ENCODE data around the gene RUNX2.

Gene RUNX2

DNA sequence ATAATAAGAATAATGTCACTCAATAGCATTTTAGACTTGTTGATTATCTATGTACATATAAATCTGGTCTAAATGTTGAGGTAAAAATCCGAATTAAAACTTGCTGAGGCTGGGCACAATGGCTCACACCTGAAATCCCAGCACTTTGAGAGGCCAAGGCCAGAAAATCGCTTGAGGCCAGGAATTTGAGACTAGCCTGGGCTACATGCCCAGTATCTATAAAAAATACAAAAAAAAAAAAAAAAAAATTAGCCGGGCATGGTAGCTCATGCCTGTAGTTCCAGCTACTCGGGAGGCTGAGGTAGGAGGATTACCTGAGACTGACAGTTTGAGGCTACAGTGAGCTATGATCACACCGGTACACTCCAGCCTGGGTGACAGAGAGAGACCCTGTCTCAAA lies 83.8 kb downstream of the RUNX2 start:
- no peak for DNase-seq (ENCODE audit: low read depth)

DNA sequence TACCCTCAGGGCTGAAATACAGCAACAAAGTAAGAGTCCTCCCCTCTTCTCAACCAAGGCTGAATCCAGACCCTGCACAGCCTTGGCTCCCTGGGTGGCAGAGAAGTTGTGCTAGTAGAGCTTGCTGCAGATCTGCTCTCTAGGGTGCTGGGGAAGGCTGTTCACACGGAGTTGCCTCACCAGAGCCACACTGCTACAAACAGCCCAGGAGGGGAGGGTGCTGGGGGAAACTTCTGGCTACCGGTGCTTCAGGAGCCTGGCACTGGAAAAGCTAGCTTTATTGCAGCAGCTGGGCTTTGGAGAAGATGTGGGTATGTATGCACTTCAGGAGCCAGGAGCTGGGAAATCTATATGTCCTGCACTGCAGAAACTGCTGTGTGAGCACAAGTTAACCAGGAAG lies 87.2 kb downstream of the RUNX2 start:
- no peak for DNase-seq (ENCODE audit: low read depth)

DNA sequence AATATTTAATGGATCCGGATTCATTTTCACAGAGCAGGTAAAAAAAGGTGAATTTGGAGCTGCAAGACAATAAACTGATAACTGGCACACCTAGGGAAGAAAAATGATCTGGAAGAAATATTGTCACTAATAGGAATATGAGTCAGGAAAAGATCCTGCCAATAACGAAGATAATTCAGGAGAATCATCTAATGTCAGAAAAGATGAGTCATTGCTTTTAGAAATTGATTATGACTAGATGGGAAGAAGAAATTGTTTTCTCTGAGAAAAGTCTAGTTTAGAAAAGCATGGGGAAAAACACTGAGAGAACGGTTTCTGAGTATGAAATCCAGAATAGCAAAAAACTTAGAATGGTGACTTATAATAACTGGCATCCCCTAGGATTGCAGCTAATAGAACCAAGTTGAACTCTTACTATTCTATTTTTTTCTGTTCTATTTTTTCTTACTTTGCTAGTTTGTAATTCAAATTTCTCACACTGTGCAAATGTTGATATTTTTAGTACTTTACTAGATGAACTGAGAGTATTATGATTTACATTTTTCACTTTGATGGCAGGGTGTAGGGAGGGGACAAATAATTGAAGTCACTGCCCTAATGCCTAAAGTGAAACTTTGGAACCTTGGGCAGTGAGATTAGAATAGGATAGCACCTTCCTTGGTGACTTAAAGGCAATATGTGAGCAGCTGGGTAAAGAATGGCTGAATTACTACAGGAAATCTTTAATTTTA lies 87.8 kb downstream of the RUNX2 start:
- DNase-seq (ENCODE audit: low read depth) = no peak

DNA sequence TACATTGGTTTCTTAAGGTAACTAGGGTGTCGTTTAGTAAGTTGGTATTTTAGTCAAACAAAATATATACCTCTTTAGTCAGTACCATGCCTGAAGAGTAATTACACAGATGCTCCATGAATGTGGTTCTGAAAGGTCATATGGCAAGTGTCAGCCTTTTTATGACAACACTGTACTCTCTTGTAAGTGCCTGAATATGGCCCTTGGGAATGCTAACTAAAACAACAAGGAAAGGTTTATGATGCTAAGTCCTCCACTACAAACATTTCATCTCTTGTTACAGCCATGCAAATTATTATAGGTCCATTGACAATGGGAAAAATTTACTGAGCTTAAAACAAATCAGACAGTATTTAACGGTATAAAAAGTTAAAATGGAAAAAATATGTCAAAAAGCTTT lies 88.6 kb downstream of the RUNX2 start:
- DNase-seq (ENCODE audit: low read depth) = no peak

DNA sequence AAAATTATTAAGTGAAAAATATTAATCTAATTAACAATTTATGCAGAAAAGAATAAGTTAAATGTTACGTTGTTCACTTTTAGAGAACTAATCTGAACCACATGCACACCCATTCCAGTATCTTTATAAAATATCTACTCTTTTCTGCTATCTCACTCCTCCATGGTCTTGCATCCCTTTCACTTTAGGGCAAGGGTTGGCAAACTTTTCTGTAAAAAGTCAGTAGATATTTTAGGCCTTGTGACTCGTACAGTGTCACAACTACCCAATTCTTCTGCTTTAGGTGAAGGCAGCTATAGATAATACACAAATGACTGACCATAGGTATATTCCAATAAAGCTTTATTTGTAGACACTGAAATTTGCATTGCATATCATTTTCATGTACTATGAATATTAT lies 89.3 kb downstream of the RUNX2 start:
- no peak for DNase-seq (ENCODE audit: low read depth)

DNA sequence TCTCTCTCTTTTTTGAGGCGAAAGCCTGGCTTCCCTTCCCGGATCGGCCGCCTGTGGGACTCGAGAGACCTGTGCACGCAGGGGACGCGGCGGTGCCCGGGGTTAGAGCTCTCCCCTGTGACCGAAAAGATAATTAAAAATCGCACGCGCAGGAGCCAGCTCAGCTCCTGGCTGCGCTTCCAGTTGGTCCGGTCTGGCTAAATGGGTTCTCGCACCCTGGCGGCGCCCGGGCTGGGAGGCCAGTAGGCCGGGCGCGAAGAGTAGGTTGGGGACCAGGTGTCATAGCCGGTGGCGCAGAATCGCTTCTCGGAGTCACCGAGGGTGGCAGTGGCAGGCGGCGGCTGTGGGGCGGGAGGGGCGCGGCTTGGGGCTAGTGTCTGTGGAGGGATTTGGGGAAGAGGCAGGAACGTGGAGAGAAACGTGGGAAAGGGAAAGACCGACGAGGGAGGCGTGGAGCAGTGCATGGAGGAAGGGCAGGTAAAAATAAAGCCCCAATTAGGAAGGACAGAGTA lies 91.5 kb downstream of the RUNX2 start:
- DNase-seq (ENCODE audit: low read depth) = no peak

GRCh38 chr6:45420083-45420908 lies 92.2 kb downstream of the RUNX2 start:
- DNase-seq (ENCODE audit: low read depth) = no peak

- DNase-seq (ENCODE audit: low read depth) = no peak
Measured at GRCh38 chr6:45420909-45421708, 93.0 kb downstream of the RUNX2 start.

GRCh38 chr6:45421709-45422502 lies 93.8 kb downstream of the RUNX2 start:
- DNase-seq (ENCODE audit: low read depth) = no peak

DNA sequence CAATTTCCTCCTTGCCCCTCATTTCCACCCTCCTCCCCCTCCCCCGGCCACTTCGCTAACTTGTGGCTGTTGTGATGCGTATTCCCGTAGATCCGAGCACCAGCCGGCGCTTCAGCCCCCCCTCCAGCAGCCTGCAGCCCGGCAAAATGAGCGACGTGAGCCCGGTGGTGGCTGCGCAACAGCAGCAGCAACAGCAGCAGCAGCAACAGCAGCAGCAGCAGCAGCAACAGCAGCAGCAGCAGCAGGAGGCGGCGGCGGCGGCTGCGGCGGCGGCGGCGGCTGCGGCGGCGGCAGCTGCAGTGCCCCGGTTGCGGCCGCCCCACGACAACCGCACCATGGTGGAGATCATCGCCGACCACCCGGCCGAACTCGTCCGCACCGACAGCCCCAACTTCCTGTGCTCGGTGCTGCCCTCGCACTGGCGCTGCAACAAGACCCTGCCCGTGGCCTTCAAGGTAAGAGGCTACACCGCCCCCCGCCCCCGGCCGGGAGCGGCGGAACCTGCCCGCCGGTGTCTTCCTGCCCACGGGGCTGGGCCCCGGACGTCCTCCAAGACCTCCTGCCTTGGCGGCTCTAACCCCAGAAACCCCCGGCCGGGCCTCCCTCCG lies 94.5 kb downstream of the RUNX2 start:
- DNase-seq (ENCODE audit: low read depth) = no peak

DNA sequence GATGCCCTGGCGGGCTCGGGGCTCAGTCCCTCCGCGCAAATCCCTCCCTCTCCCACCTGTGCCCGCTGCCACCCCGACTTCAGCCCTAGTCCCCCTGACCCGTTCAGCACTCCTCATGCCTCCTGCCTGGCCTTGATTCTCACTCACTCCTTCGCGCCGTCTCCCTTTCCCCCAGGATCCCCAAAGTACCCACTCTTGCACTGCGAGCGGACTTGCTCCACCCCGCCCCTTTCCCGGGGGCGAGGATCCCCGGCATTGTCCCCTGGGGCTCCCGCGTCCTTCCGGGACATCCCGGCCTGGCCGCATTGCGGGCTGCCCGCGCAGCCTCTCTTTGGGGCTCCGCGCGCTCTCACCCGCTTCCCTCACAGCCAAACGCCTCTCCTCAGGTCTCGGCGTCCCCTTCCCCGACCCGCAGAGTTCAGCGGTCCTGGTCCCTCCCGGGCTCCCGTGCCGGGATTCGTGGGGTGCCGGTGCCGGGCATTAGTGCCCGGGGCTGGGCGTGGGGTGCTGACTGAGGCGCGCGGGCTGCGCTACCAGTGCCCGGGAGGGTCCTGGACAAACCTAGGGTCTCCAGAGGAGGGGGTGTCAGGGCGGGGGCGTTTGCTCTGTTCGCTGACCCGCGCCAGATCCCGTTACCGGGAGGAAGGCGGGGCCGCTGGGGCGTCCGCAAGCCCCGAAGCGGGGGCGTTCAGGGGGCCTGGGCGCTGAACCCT lies 95.1 kb downstream of the RUNX2 start:
- DNase-seq (ENCODE audit: low read depth) = no peak

GRCh38 chr6:45423824-45424450 lies 95.8 kb downstream of the RUNX2 start:
- DNase-seq (ENCODE audit: low read depth) = no peak

DNA sequence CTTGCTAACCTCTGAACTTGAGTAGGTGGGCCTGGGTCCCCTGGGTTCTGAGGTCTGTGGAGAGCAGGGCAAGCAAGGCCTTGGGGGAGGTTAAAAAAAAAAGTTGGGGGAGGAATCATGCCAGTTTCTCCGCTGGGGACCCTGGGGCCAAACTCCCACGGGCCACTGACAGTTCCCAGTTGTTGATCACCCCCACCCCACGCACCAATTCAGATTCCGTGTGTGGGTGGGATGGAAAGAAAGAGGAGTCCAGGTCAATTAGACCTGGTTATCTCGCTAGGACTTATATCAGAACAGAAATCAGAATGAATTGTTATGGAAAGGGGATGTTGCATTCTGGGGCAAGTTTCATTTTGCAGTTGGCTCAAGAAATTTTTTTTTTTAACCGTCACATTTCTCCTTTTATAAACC lies 96.3 kb downstream of the RUNX2 start:
- no peak for DNase-seq (ENCODE audit: low read depth)

- DNase-seq (ENCODE audit: low read depth) = no peak
Measured at GRCh38 chr6:45426251-45426650, 98.1 kb downstream of the RUNX2 start.

DNA sequence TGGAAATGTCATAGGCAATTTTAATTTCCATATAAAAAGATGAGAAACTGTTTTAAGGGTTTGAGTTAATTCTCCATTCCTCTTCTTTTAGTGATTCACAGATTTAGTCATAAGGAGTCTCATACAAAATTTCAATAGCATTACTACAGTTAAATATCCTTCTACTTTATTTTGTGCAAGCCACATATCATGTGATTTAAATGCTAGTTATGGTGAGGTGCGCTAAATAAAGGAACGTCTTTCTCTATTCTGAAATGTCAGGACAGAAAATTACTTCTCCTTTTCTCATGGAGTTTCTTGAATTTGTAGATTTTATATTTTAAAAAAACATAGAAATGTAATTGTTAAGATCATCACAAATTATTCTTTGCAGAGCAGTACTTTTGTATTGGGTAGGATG lies 99.6 kb downstream of the RUNX2 start:
- DNase-seq (ENCODE audit: low read depth) = no peak

GRCh38 chr6:45428727-45429126 lies 100.6 kb downstream of the RUNX2 start:
- no peak for DNase-seq (ENCODE audit: low read depth)

- DNase-seq (ENCODE audit: low read depth) = no peak
Measured at GRCh38 chr6:45430590-45431202, 102.6 kb downstream of the RUNX2 start.

GRCh38 chr6:45431317-45432065 lies 103.4 kb downstream of the RUNX2 start:
- DNase-seq (ENCODE audit: low read depth) = no peak

DNA sequence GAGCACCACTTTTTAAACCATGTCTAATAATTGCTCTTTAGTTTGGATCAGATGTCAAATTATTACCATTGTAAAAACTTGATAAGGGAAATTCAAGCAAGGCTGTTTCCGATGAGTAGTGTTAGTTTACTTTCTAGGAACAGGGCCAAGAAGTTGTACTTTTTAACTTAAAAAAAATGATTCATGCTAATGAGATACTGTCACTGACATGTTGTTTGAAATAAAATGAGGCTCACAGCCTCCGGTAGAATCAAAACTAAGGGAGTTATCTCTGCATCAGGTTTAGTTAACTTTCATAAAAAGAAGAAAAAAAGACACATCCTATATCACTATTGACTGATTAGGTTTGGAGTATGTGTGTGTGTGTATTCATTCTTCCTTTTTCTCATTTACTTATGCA lies 104.8 kb downstream of the RUNX2 start:
- no peak for DNase-seq (ENCODE audit: low read depth)
